Fibroblast of lung (primary cell): ENCODE results near the gene TBC1D22A. TPM values are rescaled to one million over a fixed set of nuclear protein-coding genes. Genes with fewer than 3 reads are reported as not detected.

Experiments
- DNase-seq, 2 donors: peaks; one replicate each; pipeline versions ENCODE4 v3.0.0 to v3.0.0-alpha.2; 2010; ENCODE audit warnings: low read depth in 2 of 2
- H2AFZ ChIP-seq: 2 replicates; pipeline ENCODE4 v1.5.1; 2012; ENCODE audit warnings: low read length, control low read depth, inconsistent platforms
- H3K27ac ChIP-seq: 2 replicates; pipeline ENCODE4 v1.5.1; 2011; ENCODE audit warnings: low read length, control low read depth; ENCODE audit not compliant: insufficient read depth
- H3K27me3 ChIP-seq: 2 replicates; pipeline ENCODE4 v1.5.1; 2011; ENCODE audit warnings: mild to moderate bottlenecking, low read length; ENCODE audit not compliant: control insufficient read depth, insufficient read depth
- H3K36me3 ChIP-seq: 2 replicates; pipeline ENCODE4 v1.5.1; 2011; ENCODE audit warnings: low read length; ENCODE audit not compliant: control insufficient read depth, insufficient read depth
- H3K4me1 ChIP-seq: 2 replicates; pipeline ENCODE4 v1.5.1; 2011; ENCODE audit warnings: low read length; ENCODE audit not compliant: control insufficient read depth, insufficient read depth; ENCODE audit errors: extremely low read depth
- H3K4me2 ChIP-seq: 2 replicates; pipeline ENCODE4 v1.5.1; 2011; ENCODE audit warnings: low read length, control low read depth; ENCODE audit not compliant: insufficient read depth; ENCODE audit errors: extremely low read depth
- H3K4me3 ChIP-seq, 4 experiments: fragments of 200-600 bp in 1 of 4; sonication (generic) in 1 of 4; replicated peaks in 1 of 4; 2 replicates each; pipeline ENCODE4 v1.5.1; 2011 to 2016; ENCODE audit warnings: low read length in 4 of 4, low read depth in 3 of 4, mild to moderate bottlenecking in 3 of 4, control low read depth in 2 of 4, inconsistent platforms in 1 of 4, mixed read lengths in 1 of 4; ENCODE audit not compliant: insufficient read depth in 1 of 4; ENCODE audit errors: control extremely low read depth in 1 of 4
- H3K79me2 ChIP-seq: 2 replicates; pipeline ENCODE4 v1.5.1; 2012; ENCODE audit warnings: mild to moderate bottlenecking, low read length, inconsistent platforms; ENCODE audit not compliant: control insufficient read depth, insufficient read depth
- H3K9ac ChIP-seq: 2 replicates; pipeline ENCODE4 v1.5.1; 2011; ENCODE audit warnings: mild to moderate bottlenecking, low read length, control low read depth; ENCODE audit not compliant: insufficient read depth
- H3K9me3 ChIP-seq: 2 replicates; pipeline ENCODE4 v1.5.1; 2012; ENCODE audit warnings: low read depth, low read length; ENCODE audit not compliant: control insufficient read depth, insufficient read depth
- H4K20me1 ChIP-seq: 2 replicates; pipeline ENCODE4 v1.5.1; 2011; ENCODE audit warnings: low read length; ENCODE audit not compliant: control insufficient read depth, insufficient read depth; ENCODE audit errors: extremely low read depth
- EZH2 ChIP-seq: IDR thresholded peaks from 2 replicates; pipeline ENCODE4 v1.5.1; 2012; ENCODE audit warnings: low read length, control low read depth, mild to moderate bottlenecking; ENCODE audit errors: missing control alignments
- polyA plus RNA-seq, 2 donors: library from polyadenylated mRNA; depleted of rRNA in 1 of 2; stranded (reverse) in 1 of 2; unstranded in 1 of 2; fragments of >200 nt; gene quantifications; 2 replicates each; pipeline ENCODE4 v1.2.1, GENCODE V29; 2011 to 2012; ENCODE audit warnings: missing spikeins in 1 of 2
- total RNA-seq: library from RNA; depleted of rRNA; stranded (reverse); fragments of >200 nt; gene quantifications from 2 replicates; pipeline ENCODE4 v1.2.1, GENCODE V29; 2014
- TF ChIP-seq, protein P1 (sequence below), 2 donors: IDR thresholded peaks in 1 of 2; conservative IDR thresholded peaks in 1 of 2; 1 replicate in 1 of 2; 2 replicates in 1 of 2; pipeline ENCODE4 v1.5.1; 2011 to 2012; ENCODE audit warnings: low read length in 2 of 2, control low read depth in 1 of 2, inconsistent platforms in 1 of 2, low read depth in 1 of 2, mild to moderate bottlenecking in 1 of 2

The TBC1D22A gene
- total and polyA plus RNA-seq, 2 donors (not counting 1 experiment from before 2014, with no cell fraction given) = 11.6 to 17.6 TPM

DNA sequence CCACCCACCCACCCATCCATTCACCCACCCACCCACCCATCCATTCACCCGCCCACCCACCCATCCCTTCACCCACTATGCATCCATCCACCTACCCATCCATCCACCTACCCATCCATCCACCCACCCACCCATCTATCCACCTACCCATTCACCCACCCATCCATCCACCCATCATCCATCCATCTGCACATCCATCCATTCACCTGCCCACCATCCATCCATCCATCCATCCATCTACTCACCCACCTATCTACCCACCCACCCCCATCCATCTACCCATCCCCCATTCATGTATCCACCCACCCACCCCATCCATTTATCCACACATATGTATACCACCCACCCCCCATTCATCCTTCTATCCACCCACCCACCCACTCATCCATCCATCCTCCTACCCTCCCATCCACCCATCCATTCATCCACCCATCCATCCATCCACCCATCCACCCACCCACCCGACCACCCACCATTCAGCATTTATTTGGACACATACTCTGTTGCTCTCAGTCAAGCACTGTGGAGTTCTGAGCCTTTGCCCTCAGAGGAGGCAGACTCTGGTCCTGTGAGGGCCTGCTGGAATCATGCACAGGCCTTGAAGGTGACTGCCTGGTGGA lies 380.1 kb downstream of the TBC1D22A start:
- Histone ChIP-seq H4K20me1 (no peaks in the 10 kb centered on the region), H3K27ac (no peak overlapping the region), H3K4me1 (no peaks in the 10 kb centered on the region), H3K79me2 (no peaks in the 10 kb centered on the region), H3K4me2 (no peak overlapping the region), H3K9me3 (no peaks in the 10 kb centered on the region), H3K36me3 (no peaks in the 10 kb centered on the region), H3K27me3 (no peaks in the 10 kb centered on the region), H2AFZ (no peak overlapping the region), H3K9ac (no peak overlapping the region), H3K4me3 (no peak overlapping the region)
- no peak for DNase-seq
- TF ChIP-seq EZH2 = no peak
- TF ChIP-seq, protein P1, sequence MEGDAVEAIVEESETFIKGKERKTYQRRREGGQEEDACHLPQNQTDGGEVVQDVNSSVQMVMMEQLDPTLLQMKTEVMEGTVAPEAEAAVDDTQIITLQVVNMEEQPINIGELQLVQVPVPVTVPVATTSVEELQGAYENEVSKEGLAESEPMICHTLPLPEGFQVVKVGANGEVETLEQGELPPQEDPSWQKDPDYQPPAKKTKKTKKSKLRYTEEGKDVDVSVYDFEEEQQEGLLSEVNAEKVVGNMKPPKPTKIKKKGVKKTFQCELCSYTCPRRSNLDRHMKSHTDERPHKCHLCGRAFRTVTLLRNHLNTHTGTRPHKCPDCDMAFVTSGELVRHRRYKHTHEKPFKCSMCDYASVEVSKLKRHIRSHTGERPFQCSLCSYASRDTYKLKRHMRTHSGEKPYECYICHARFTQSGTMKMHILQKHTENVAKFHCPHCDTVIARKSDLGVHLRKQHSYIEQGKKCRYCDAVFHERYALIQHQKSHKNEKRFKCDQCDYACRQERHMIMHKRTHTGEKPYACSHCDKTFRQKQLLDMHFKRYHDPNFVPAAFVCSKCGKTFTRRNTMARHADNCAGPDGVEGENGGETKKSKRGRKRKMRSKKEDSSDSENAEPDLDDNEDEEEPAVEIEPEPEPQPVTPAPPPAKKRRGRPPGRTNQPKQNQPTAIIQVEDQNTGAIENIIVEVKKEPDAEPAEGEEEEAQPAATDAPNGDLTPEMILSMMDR (conservative IDR thresholded peaks at IDR 0.05 in 1 of 2, IDR thresholded peaks at IDR 0.05 in 1 of 2; ENCODE audit: low read depth in 1 of 2, low read length in 2 of 2) = no peak

DNA sequence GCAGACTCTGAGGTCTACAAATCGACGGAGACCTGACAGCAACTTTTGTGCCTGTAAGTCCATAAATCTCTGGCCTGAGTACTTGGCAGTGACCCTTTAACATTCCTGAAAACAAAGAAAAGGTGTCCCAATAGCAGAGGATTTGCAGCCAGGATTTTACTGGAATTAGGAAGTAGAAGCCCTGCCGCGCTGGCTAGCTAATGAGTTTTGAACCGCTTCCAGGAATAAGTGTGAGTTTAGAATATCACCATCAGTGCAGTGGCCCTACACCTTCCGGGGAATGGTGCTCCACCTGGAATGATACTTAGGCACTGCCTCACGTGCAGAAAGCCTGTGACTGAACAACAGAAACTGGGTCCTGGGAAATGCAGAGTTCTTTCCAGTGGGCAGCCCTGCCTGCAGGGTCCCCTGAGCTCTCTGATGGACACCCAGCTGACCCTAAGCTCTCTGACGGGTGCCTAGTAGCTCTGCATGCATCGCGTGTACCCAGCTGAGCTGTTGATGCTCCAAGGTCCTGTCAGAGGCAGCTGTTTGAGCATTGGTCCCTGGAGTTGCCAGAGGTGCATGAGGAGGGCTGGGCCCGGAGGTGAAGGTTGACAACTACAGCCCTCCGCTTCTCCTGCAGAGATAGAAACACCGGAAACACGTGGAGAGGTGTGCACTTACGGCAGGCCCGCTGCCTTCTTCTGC lies 380.9 kb downstream of the TBC1D22A start:
- Histone ChIP-seq H3K27me3 (no peaks in the 10 kb centered on the region), H3K9ac (no peak overlapping the region), H3K4me2 (no peak overlapping the region), H3K27ac (no peak overlapping the region), H4K20me1 (no peaks in the 10 kb centered on the region), H3K4me3 (no peak overlapping the region), H3K9me3 (no peaks in the 10 kb centered on the region), H3K79me2 (no peaks in the 10 kb centered on the region), H3K4me1 (no peaks in the 10 kb centered on the region), H3K36me3 (no peaks in the 10 kb centered on the region), H2AFZ (no peak overlapping the region)
- no peak for DNase-seq
- TF ChIP-seq, protein P1 (conservative IDR thresholded peaks at IDR 0.05 in 1 of 2, IDR thresholded peaks at IDR 0.05 in 1 of 2; ENCODE audit: low read depth in 1 of 2, low read length in 2 of 2) = no peak
- TF ChIP-seq EZH2 = no peak

DNA sequence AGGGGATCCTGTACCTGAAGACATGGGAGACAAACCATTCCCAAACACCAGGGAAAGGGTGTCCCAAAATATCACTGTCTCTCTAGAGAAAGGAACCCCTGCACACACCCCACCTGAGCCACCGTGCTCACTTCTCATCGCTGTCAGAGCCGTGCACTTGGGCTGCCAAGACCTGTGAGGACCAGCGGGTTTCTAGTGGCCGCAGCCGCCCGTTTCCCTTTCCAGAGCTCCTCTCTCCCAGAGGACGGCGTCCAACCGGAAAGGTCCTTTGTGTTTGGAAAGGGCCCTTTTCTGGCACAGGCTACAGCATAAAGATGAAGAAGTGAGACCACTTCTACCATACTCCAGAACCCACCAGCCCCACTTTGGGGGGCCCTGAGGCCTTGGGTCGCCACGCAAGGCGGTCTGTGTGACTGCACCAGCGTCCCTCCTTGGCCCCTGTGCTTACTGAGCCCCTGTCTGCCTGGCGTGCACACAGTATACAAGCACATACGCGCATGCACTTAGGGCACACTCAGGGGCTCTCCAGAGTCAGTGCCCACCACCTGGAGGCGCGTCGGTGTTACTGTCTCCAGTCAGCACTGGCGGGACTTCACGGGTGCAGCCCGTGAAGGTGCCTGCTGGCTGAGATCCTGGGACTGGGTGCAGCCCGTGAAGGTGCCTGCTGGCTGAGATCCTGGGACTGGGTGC lies 381.8 kb downstream of the TBC1D22A start:
- no peak overlapping the region for H3K27ac ChIP-seq
- no peak overlapping the region for H3K4me2 ChIP-seq
- no peak overlapping the region for H2AFZ ChIP-seq
- no peak overlapping the region for H3K4me3 ChIP-seq
- TF ChIP-seq EZH2 = no peak
- H3K9ac ChIP-seq = no peak overlapping the region
- no peaks in the 10 kb centered on the region for H3K9me3 ChIP-seq
- no peaks in the 10 kb centered on the region for H3K27me3 ChIP-seq
- no peaks in the 10 kb centered on the region for H3K36me3 ChIP-seq
- H3K4me1 ChIP-seq = no peaks in the 10 kb centered on the region
- no peaks in the 10 kb centered on the region for H3K79me2 ChIP-seq
- H4K20me1 ChIP-seq = no peaks in the 10 kb centered on the region
- DNase-seq = no peak
